GM18861 (cell line): ENCODE results near the gene GPATCH2L.
A peak's percentile ranks its signal among the peaks of the same experiment; 100 is the strongest.

Source experiments
- ATAC-seq: cut with Tn5 transposase; IDR thresholded peaks from one replicate; pipeline ENCODE4 v1.9.1; 2021; ENCODE audit not compliant: unreplicated experiment

The GPATCH2L gene

GRCh38 chr14:76195003-76195402 is 43.3 kb downstream of the GPATCH2L start:
- no peak for ATAC-seq

DNA sequence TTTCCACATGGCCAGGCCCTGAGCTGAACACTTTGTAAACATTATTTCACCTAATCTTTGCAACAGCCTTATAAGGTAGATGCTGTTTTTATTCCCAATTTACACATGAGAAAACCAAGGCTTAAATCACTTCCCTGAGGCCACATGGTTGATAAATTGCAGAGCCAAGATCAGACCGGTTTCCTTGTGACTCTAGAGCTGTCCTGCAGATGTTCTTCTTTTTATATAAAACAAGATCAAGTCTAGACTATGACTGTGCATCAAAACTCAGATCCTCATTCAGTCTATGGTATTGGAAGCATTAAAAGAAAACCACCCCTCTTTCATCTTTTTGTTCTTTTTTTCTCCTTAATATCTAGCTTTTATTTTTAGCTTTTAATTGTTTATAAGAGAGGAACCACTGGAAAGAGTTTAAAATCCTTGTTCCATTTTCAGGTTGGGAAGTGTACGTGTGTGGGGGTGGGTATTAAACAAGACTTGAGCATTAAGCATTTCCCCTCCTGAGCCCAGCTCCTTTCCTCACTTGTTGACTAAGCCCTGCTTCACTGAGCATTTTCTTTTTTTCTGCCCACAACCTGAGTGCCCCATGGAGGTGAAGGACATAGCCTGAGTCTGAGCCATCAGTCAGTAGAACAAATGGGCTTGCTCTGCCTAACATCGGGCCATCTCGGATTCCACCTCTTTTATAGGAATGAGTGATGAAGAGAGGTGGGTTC is 45.4 kb downstream of the GPATCH2L start:
- ATAC-seq: no peak

DNA sequence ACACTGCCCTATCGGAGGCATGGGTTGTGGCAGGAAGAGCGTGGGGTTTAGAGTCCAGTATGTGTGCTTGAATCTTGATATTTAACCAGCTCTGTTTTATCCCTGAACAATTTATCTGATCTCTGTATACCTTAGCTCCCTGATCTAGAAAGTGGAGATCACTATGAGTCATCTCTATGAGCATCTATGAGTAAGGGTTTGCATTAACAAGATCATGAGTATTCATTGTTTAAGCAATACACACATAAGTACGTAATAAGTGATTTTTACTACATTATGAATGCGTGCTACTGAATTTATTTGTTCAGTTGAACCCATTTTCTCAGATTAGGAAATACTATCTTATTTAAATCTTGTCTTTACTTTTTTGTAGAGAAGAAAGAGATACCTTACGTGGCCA is 49.4 kb downstream of the GPATCH2L start:
- no peak for ATAC-seq

DNA sequence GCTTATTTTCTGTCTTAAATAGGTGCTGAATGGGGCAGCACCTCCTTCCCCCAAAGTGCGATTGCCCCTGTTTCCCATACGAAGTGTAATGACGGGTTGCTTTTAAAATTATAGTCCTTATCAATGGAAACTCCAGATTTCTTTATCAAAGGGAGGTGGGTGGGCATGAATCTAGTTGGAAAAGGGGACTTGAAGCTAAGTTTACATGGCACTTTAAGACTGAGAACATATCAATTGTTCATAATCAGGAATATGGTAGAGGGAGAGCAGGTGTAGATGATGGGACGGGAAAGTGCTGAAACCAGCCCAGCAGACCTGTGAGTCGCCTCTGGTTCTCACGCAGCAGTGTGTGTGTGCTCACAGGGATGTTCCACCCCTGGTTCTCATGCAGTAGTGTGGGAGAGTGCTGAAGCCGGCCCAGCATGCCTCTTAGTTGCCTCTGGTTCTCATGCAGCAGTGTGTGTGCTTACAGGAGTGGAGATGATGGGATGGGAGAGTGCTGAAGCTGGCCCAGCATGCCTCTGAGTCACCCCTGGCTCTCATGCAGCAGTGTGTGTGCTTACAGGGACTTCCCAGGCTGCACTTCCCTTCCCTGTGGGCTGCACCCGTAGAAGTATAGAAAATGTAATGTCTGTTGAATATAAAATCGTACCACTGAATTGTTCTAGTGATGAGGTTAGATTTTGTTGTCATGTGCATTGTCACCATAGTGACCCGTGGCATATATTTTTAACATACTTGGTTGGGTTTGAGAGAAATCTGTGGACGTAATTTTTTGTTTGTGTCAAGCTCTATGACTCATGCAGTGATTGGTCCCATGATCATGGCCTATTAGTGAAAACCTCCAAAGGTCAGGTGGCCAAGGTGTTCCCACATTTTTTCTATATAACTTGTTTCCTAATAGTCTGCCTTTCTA is 51.6 kb downstream of the GPATCH2L start:
- ATAC-seq: peak; percentile 59

GRCh38 chr14:76204461-76205230 is 52.9 kb downstream of the GPATCH2L start:
- no peak for ATAC-seq

- no peak for ATAC-seq
These were observed 54.0 kb downstream of the GPATCH2L start for GRCh38 chr14:76205708-76206107.

DNA sequence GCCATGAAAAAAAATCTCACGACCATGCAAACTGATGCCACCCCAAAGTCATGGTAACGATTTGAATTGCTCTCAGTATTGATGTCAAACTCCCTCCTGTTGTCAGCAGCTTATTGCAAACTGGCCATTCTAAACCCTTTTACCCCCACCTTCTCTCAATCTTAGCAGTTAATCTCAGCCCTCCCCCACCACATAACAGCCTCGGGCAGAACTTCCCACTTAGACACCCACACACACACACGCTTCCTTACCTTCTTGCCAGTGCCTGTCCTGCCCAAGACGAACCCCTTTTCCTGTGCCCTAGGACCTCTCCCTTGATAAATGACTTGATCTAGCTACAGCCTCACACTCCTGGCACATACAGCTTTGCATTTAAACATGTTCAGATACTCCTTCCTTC is 56.6 kb downstream of the GPATCH2L start:
- no peak for ATAC-seq

DNA sequence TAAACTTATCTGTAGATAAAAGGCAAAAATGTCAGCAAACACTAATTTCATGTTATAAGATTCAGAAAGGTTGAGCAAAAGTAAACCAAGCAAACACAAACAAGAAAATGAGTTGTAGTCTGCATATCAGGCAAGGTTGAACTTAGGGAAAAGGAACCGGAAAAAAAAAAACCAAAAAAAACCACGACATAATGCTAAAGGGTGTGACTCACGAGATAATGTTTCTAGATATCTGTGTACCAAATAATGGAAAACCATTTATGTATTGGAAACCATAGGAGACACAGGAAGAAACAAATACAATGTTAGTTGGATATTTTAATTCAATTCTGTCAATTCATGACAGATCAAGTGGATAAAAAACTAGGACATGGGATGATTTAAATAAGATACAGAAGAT is 60.5 kb downstream of the GPATCH2L start:
- no peak for ATAC-seq

- ATAC-seq: no peak
These were observed 65.5 kb downstream of the GPATCH2L start for GRCh38 chr14:76217179-76217578.

DNA sequence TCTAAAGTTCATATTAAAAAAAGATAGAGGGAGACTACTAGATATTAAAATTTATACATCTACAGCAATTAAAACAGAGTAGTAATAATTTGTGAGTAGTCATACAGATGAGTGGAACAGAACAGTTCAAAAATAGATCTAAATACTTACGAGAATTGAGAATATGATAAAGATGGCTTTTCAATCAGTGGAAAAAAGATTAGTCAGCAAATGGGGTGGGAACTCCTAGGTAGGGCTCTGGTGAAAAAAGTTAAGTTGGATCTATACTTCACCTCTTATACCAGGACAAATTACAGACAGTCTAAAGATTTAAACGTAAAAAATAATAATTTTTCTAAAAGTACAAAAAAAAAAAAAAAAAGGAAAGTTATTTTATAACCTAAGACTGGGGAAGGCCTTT is 66.9 kb downstream of the GPATCH2L start:
- no peak for ATAC-seq

DNA sequence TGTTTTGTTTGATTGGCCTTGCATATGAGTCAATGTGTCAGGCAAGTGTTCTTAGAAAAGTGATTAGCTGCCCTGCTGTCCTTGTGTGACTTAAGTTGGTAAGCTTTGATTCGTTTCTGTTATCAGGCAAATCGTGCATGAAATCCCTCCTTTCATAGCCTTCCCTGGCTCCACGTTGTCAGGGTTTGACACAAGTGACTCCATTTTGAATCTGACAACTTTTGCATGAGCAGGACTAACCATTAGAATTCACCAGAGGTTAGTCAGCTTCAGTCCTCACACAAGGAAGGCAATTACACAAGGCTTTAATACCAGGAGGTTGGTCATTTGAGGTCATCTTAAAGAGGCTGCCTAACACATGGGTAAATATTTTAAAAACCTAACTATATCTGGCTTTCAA is 68.2 kb downstream of the GPATCH2L start:
- ATAC-seq: no peak

- no peak for ATAC-seq
These were observed 75.8 kb downstream of the GPATCH2L start for GRCh38 chr14:76227450-76228050.

- no peak for ATAC-seq
These were observed 76.4 kb downstream of the GPATCH2L start for GRCh38 chr14:76228138-76228537.

GRCh38 chr14:76232800-76233199 is 81.1 kb downstream of the GPATCH2L start:
- no peak for ATAC-seq

DNA sequence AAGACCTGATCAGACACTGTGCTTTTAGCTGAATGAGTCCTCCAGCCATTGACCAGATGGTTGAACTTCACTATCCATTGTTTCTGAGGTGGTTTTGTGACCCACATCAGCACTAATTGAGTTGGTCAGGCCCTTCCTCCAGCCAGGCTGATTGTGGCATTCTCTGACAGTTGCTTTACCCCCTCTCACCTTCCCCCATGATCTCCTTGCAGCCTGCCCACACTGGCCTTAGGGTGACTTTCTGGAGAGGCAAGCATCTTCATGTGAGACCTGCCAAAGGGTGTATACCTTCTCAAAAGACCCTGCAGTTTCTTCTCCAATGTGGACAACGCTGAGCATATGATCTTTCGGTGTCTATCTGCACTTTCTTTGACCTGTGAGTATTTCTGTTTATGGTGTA is 83.9 kb downstream of the GPATCH2L start:
- no peak for ATAC-seq

GRCh38 chr14:76236172-76237130 is 84.7 kb downstream of the GPATCH2L start:
- peak; percentile 79 for ATAC-seq

DNA sequence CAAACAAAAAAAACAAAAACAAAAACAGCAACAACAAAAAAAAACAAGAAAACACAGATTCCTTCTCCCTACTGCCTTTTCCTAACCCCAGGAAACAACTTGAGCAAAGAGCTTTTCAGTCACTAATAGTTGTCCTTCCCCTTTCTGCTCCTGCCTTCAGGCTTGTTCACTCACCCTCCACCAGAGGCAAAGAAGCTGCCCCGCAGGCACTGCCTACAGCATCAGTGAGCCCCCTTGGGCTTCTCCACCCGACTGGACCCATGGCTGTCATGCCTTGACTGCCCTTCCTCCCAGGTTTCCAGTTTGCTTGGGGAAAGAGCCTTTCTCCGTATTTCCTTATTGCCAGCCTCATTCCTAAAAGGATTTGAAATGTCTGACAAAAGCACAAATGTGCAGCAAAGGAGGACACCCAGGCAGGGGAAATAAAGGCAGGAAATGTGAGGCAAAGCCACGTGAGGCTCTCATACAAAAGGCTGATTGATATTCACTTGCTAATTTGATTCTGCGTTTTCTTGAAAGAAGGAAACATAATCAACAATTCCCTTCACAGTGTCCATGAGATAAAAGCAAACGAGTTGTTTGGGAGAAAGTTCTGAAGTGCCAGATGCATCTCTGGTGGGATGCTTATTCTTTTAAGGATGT is 85.7 kb downstream of the GPATCH2L start:
- ATAC-seq: no peak

- no peak for ATAC-seq
These were observed 93.4 kb downstream of the GPATCH2L start for GRCh38 chr14:76245097-76245496.

GRCh38 chr14:76250302-76250701 is 98.6 kb downstream of the GPATCH2L start:
- ATAC-seq: no peak
